ENCODE data around the gene GFRA1.

DNA sequence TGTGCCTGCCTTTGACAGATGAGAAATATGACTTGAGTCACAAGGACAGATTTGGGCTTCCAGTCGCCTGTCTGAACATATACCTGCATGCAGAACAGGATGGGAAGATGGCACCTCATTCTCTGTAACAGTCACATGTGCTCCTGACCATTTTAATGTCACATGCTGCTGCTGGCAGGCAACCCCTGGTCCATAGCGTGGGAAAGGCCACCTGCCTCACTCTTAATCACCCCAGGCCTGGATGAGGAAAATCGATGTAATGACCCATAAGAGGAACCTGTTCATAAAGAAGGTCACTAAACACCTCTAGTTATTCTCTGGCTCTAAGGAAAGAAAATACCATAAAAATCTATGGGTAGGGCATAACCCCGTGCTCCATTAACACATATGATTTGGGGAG, 110.2 kb downstream of the GFRA1 start:
- TF ChIP-seq, protein P1, sequence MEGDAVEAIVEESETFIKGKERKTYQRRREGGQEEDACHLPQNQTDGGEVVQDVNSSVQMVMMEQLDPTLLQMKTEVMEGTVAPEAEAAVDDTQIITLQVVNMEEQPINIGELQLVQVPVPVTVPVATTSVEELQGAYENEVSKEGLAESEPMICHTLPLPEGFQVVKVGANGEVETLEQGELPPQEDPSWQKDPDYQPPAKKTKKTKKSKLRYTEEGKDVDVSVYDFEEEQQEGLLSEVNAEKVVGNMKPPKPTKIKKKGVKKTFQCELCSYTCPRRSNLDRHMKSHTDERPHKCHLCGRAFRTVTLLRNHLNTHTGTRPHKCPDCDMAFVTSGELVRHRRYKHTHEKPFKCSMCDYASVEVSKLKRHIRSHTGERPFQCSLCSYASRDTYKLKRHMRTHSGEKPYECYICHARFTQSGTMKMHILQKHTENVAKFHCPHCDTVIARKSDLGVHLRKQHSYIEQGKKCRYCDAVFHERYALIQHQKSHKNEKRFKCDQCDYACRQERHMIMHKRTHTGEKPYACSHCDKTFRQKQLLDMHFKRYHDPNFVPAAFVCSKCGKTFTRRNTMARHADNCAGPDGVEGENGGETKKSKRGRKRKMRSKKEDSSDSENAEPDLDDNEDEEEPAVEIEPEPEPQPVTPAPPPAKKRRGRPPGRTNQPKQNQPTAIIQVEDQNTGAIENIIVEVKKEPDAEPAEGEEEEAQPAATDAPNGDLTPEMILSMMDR (conservative IDR thresholded peaks at IDR 0.05 in 1 of 2, IDR thresholded peaks at IDR 0.05 in 1 of 2; ENCODE audit: low read depth in 1 of 2, low read length in 2 of 2) = no peak
- no peak for TF ChIP-seq EZH2 (IDR thresholded peaks at IDR 0.05; ENCODE audit: low read length, missing control alignments)
